SU-DHL-6 (cell line): ENCODE data around the gene MKRN2.

Experiments
- EZH2phosphoT487 ChIP-seq: fragments of 200-600 bp; sonication (generic), shearing (Covaris generic); conservative IDR thresholded peaks from 2 replicates; pipeline ENCODE4 v1.6.1; 2018; ENCODE audit warnings: mild to moderate bottlenecking, antibody characterized with exemption, low read length, moderate library complexity, mixed read lengths
- TF ChIP-seq, protein P1 (sequence below): fragments of 200-600 bp; sonication (generic); IDR thresholded peaks from one replicate; pipeline ENCODE4 v1.5.1; 2017; ENCODE audit warnings: antibody characterized with exemption, mild to moderate bottlenecking, low read length, moderate library complexity; ENCODE audit not compliant: insufficient read depth, poor library complexity, severe bottlenecking

DNA sequence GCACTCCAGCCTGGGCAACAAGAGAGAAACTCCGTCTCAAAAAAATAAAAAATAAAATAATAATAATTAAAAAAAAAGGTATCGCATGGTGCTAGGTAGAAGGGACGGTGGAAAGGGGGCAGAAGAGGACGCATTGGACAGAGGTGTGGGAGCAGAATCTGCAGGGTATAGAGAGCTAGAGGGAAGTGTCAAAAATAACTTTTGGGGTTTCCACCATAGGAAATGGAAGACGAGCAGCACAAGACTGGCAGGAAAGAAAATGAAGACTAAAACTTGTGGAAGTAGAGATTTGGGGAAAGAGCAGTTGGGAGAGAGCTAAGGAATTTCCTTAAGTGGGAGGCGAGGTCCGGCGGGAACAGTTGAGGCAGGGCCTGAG is 585 bp upstream of the MKRN2 start:
- TF ChIP-seq, protein P1, sequence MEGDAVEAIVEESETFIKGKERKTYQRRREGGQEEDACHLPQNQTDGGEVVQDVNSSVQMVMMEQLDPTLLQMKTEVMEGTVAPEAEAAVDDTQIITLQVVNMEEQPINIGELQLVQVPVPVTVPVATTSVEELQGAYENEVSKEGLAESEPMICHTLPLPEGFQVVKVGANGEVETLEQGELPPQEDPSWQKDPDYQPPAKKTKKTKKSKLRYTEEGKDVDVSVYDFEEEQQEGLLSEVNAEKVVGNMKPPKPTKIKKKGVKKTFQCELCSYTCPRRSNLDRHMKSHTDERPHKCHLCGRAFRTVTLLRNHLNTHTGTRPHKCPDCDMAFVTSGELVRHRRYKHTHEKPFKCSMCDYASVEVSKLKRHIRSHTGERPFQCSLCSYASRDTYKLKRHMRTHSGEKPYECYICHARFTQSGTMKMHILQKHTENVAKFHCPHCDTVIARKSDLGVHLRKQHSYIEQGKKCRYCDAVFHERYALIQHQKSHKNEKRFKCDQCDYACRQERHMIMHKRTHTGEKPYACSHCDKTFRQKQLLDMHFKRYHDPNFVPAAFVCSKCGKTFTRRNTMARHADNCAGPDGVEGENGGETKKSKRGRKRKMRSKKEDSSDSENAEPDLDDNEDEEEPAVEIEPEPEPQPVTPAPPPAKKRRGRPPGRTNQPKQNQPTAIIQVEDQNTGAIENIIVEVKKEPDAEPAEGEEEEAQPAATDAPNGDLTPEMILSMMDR: no peak
- TF ChIP-seq EZH2phosphoT487: no peak
